Activated B cell treated with CpG ODN at 0.5 μM for 24 hours (primary cell): ENCODE measurements around the gene VEGFB. TPM values are rescaled to one million over a fixed set of nuclear protein-coding genes. Genes with fewer than 3 reads are reported as not detected.

ENCODE experiments used
- ATAC-seq: fragments of 200-7000 bp; cut with Tn5 transposase; one replicate; pipeline ENCODE4 v1.10.0; 2021; ENCODE audit warnings: low read depth, mild to moderate bottlenecking, moderate library complexity
- CTCF ChIA-PET: fragments of 350-600 bp; sonication (Branson Sonifier 250); formaldehyde crosslinking; loops from one replicate; lab custom pipeline; 2021; ENCODE audit warnings: antibody characterized with exemption; lab: Charles Lee
- POLR2A ChIA-PET: fragments of 350-600 bp; sonication (Branson Sonifier 250); formaldehyde crosslinking; loops from one replicate; lab custom pipeline; 2021; ENCODE audit warnings: antibody characterized with exemption; lab: Charles Lee
- DNase-seq: peaks from one replicate; pipeline ENCODE4 v3.0.0; 2022
- H3K27ac Mint-ChIP-seq: one replicate; pipeline ENCODE4 v1.8.0; 2020; ENCODE audit warnings: mixed read lengths
- H3K27me3 Mint-ChIP-seq: one replicate; pipeline ENCODE4 v1.8.0; 2021; ENCODE audit warnings: mixed read lengths
- H3K36me3 Mint-ChIP-seq: one replicate; pipeline ENCODE4 v1.8.0; 2021; ENCODE audit warnings: low read depth, mixed read lengths
- H3K4me1 Mint-ChIP-seq: one replicate; pipeline ENCODE4 v1.8.0; 2021; ENCODE audit warnings: mixed read lengths
- H3K4me3 Mint-ChIP-seq: one replicate; pipeline ENCODE4 v1.8.0; 2020; ENCODE audit warnings: mild to moderate bottlenecking, mixed read lengths
- H3K9me3 Mint-ChIP-seq: one replicate; pipeline ENCODE4 v1.8.0; 2020; ENCODE audit warnings: mixed read lengths
- intact Hi-C: fragments of 100-400 bp; cut with micrococcal nuclease; formaldehyde crosslinking; loops from one replicate; pipeline ENCODE4 v1.15.1; 2024
- total RNA-seq: library from RNA; stranded (reverse); gene quantifications from 2 replicates; pipeline ENCODE4 v1.2.3, GENCODE V29; 2022
- TF ChIP-seq, protein P1 (sequence below): fragments of 200-600 bp; IDR thresholded peaks from one replicate; pipeline ENCODE4 v1.8.0; 2022; ENCODE audit warnings: antibody characterized with exemption, mild to moderate bottlenecking

VEGFB gene
- total RNA-seq, 1 donor from 2014 or later, result 97.4 TPM

DNA sequence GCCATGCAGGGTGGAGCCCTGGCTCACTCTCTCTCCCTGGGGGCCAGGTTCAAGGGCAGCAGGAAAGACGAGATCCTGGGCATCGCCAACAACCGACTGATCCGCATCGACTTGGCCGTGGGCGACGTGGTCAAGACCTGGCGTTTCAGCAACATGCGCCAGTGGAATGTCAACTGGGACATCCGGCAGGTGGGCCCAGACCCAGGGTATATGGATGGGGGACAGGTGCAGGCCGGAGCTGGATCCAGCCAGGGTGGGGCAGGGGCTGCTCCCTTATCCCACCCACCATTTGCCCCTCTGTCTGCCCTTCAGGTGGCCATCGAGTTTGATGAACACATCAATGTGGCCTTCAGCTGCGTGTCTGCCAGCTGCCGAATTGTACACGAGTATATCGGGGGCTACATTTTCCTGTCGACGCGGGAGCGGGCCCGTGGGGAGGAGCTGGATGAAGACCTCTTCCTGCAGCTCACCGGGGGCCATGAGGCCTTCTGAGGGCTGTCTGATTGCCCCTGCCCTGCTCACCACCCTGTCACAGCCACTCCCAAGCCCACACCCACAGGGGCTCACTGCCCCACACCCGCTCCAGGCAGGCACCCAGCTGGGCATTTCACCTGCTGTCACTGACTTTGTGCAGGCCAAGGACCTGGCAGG is 11.3 kb upstream of the VEGFB start:
- ChIA-PET POLR2A (interaction anchor here (0.7 to 12.7 kb wide), 7 partner anchors 14 to 1436 kb away, joined by 3 to 191 read pairs (median 4); partner anchors contain the start of genes FERMT3, FKBP2, STIP1 and TMEM179B), CTCF (interaction anchor here (5.0 kb wide), 1 partner anchor 17 kb away, joined by 34 read pairs; the partner anchor contains the start of gene FERMT3)
- no peak for ATAC-seq
- Mint-ChIP-seq H3K36me3 (peaks cover 40% of the 10 kb centered on the region), H3K4me3 (no peak overlapping the region), H3K27ac (no peak overlapping the region), H3K9me3 (no peaks in the 10 kb centered on the region), H3K4me1 (peaks cover 24% of the 10 kb centered on the region), H3K27me3 (no peaks in the 10 kb centered on the region)
- intact Hi-C loops, result no loop called here
- TF ChIP-seq, protein P1, sequence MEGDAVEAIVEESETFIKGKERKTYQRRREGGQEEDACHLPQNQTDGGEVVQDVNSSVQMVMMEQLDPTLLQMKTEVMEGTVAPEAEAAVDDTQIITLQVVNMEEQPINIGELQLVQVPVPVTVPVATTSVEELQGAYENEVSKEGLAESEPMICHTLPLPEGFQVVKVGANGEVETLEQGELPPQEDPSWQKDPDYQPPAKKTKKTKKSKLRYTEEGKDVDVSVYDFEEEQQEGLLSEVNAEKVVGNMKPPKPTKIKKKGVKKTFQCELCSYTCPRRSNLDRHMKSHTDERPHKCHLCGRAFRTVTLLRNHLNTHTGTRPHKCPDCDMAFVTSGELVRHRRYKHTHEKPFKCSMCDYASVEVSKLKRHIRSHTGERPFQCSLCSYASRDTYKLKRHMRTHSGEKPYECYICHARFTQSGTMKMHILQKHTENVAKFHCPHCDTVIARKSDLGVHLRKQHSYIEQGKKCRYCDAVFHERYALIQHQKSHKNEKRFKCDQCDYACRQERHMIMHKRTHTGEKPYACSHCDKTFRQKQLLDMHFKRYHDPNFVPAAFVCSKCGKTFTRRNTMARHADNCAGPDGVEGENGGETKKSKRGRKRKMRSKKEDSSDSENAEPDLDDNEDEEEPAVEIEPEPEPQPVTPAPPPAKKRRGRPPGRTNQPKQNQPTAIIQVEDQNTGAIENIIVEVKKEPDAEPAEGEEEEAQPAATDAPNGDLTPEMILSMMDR, result no peak
- no peak for DNase-seq

DNA sequence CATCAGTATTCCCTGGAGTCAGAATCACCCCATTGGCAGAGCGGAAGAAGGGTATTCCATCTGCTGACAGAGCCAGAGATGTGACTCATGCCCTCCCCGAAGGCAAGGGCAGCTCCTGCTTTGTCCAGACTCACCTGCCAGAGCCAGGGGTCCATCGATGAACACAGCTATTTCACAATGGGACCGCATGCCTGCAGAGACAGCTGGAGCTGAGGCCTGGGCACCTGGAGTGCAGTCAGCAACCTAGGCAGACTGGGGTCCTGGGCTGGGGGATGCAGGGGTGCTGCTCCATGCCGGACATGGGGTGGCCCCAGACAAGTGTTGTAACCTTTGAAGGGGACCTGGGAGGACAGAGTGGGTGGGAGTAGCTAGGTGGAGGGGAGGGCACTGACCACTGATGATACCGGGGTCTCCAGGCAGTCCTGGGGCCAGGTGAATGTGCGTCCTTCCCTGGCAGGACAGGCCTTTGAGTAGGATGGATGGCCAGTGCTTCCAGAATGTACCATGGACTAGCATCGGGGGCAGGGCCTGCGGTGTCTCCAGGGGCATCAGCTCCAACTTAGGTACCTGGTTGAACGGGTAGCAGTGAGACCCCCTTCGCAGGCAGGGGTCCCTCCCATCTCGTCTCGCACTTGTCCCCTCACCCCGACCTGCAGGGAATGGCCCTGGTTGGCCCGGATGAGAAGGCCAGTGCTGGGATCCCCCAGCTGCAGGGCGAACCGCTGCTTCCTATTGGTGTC is 10.1 kb upstream of the VEGFB start:
- Mint-ChIP-seq H3K9me3 (no peaks in the 10 kb centered on the region), H3K27ac (peak overlapping the region; percentile 79), H3K36me3 (peaks cover 29% of the 10 kb centered on the region), H3K4me3 (peak overlapping the region; percentile 87), H3K4me1 (peaks cover 29% of the 10 kb centered on the region), H3K27me3 (no peaks in the 10 kb centered on the region)
- CTCF ChIA-PET, result interaction anchor here (1.6 to 5.0 kb wide), 2 partner anchors 12 to 18 kb away, joined by 3 to 34 read pairs; partner anchors contain the start of gene FERMT3
- TF ChIP-seq, protein P1, result no peak
- DNase-seq (no peak), ATAC-seq (no peak)
- POLR2A ChIA-PET, result interaction anchor here (0.6 to 12.7 kb wide), 8 partner anchors 8 to 548 kb away, joined by 3 to 191 read pairs (median 4); partner anchors contain the start of genes FERMT3, FKBP2, STIP1 and VEGFB
- intact Hi-C loops, result no loop called here

DNA sequence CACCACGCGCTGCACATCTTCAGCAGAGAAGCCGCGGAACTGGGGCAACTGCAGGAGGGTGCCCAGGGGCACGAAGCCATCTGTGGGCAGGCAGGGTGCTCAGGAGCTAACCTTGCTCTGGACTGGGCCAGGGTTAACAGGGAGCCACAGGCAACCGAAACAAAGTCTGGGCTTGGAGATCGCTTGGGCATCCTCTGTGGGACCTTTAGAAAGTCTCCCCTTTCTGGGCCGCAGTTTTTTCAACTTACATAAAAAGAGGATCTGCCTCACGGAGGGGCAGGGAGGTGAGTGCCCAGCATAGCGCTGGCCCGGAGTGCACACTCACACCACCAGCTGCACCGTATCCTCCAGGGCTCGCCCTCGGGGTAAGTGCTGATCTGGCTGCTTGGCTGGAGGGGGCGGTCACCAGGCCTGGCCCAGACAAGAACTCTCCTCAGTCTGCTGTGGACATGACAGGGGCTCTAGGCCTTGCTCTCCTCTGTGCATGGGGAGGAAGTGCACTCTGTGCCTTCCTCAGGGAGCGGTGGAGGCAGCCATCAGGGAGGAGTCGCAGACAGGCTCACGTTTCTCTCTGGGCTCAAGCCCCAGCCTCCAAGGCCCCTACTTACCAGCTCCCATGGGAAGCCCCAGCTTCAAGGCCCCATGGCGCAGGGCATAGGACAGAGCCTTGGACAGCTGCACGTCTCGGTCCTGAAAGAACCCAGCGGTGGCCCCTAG is 9.3 kb upstream of the VEGFB start:
- H3K9me3 Mint-ChIP-seq, result no peaks in the 10 kb centered on the region
- peak overlapping the region; percentile 87 for H3K4me3 Mint-ChIP-seq
- intact Hi-C loops, result loop anchor here (1.0 kb wide), 1 partner anchor 76 kb away; no protein-coding TSS in a partner anchor
- POLR2A ChIA-PET, result interaction anchor here (1.2 to 12.7 kb wide), 5 partner anchors 9 to 45 kb away, joined by 5 to 191 read pairs (median 36); partner anchors contain the start of genes FERMT3 and STIP1
- peaks cover 23% of the 10 kb centered on the region for H3K36me3 Mint-ChIP-seq
- peaks cover 36% of the 10 kb centered on the region for H3K4me1 Mint-ChIP-seq
- H3K27ac Mint-ChIP-seq, result peak overlapping the region; percentile 79
- no peaks in the 10 kb centered on the region for H3K27me3 Mint-ChIP-seq
- CTCF ChIA-PET, result interaction anchor here (1.6 to 5.0 kb wide), 2 partner anchors 13 to 19 kb away, joined by 3 to 34 read pairs; partner anchors contain the start of gene FERMT3
- no peak for ATAC-seq
- DNase-seq, result no peak
- TF ChIP-seq, protein P1, result no peak

DNA sequence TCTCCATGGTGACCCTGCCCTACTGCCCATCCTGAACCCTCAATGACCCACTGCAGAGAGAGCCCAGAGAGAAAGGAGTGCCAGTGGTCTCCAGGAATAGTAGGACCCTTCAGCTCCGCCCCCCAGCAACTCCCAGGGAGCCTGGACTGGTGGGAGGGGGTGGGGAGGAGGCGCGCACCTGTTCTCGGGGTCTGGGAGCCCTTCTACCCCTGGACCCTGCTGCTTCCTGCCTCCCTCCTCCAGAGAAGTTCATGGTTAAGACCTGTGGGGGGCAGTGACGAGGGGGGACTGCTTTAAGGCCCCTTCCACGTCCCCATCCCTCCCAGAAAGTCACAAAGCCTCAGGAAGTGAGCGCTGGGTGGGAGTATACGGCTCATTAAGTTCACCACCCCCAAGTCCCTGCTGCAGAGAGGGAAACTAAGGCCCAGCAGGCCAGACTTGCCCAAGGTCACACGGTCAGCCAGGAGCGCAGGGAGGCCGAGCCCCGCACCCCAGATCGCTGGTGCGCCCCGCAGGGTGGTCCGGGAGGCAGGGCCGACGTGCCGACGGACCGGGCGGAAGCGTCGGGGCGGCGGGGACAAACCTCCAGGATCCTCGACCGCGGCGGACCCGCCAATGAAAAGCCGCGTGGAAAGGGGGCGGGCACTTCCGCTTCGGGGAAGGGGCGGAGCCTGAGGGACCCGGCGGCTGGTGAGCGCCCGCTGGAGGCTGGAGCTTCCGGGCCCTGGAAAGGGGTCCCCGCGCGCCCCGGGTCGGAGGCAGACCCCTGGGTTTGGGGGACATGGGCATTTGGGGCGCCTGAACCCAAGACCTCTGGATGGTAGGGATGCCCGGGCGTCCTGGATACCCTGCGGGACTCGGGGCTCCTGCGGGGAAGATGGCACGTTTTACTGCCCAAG is 8.5 kb upstream of the VEGFB start, which contains the start of the genes NUDT22 and TRPT1:
Gene NUDT22, plus strand, starts transcription at position 667 of the 899 bp plus-strand sequence. CDS start 379 bp downstream, outside the sequence.
Gene TRPT1, minus strand, starts transcription at position 579 of the 899 bp plus-strand sequence. Its CDS starts 326 bp downstream, at position 253.
- ChIA-PET CTCF (interaction anchor here (1.6 to 5.0 kb wide), 3 partner anchors 9 to 19 kb away, joined by 3 to 34 read pairs (median 6); partner anchors contain the start of gene FERMT3), POLR2A (interaction anchor here (0.5 to 12.7 kb wide), 20 partner anchors 9 to 1618 kb away, joined by 3 to 191 read pairs (median 6); partner anchors contain the start of genes BAD, FERMT3, FKBP2 and PPP1R14B)
- Mint-ChIP-seq H3K36me3 (peaks cover 17% of the 10 kb centered on the region), H3K27ac (peak within 1 kb of the TSS; percentile 81), H3K4me3 (peak within 1 kb of the TSS; percentile 87), H3K27me3 (no peaks in the 10 kb centered on the region), H3K9me3 (no peaks in the 10 kb centered on the region), H3K4me1 (peaks cover 39% of the 10 kb centered on the region)
- TF ChIP-seq, protein P1, result no peak
- intact Hi-C loops, result loop anchor here (1.0 to 2.0 kb wide), 6 partner anchors 14 to 75 kb away; partner anchors contain the start of genes BAD and STIP1
- DNase-seq, result peak; percentile 95
- ATAC-seq, result peak; percentile 56
